PFSK-1 (cell line): ENCODE measurements around the gene BPI.

Source experiments
- FOXP2 ChIP-seq: optimal IDR thresholded peaks from 2 replicates; pipeline ENCODE3; 2011; ENCODE audit warnings: borderline replicate concordance, control low read depth, inconsistent platforms; ENCODE audit not compliant: insufficient read depth; ENCODE audit errors: extremely low read length, extremely low read depth
- POLR2AphosphoS5 ChIP-seq: IDR thresholded peaks from 2 replicates; pipeline ENCODE4 v1.6.1; 2012; ENCODE audit warnings: low read depth, mild to moderate bottlenecking, control low read depth, low read length, moderate library complexity
- SIN3A ChIP-seq: IDR thresholded peaks from 2 replicates; pipeline ENCODE4 v1.6.1; 2012; ENCODE audit warnings: mild to moderate bottlenecking, low read length, moderate library complexity, borderline replicate concordance; ENCODE audit not compliant: insufficient read depth
- TAF1 ChIP-seq: IDR thresholded peaks from 2 replicates; pipeline ENCODE4 v1.6.1; 2012; ENCODE audit warnings: low read length, control low read depth, borderline replicate concordance; ENCODE audit not compliant: insufficient read depth
- TF ChIP-seq, protein P1 (sequence below), 2 experiments: IDR thresholded peaks; 2 replicates each; pipeline versions ENCODE4 v1.6.1 to v1.8.0; 2011 to 2012; ENCODE audit warnings: low read depth in 2 of 2, low read length in 2 of 2, control low read depth in 1 of 2, inconsistent platforms in 1 of 2, mild to moderate bottlenecking in 1 of 2, moderate library complexity in 1 of 2; ENCODE audit not compliant: insufficient read depth in 1 of 2

Gene BPI

DNA sequence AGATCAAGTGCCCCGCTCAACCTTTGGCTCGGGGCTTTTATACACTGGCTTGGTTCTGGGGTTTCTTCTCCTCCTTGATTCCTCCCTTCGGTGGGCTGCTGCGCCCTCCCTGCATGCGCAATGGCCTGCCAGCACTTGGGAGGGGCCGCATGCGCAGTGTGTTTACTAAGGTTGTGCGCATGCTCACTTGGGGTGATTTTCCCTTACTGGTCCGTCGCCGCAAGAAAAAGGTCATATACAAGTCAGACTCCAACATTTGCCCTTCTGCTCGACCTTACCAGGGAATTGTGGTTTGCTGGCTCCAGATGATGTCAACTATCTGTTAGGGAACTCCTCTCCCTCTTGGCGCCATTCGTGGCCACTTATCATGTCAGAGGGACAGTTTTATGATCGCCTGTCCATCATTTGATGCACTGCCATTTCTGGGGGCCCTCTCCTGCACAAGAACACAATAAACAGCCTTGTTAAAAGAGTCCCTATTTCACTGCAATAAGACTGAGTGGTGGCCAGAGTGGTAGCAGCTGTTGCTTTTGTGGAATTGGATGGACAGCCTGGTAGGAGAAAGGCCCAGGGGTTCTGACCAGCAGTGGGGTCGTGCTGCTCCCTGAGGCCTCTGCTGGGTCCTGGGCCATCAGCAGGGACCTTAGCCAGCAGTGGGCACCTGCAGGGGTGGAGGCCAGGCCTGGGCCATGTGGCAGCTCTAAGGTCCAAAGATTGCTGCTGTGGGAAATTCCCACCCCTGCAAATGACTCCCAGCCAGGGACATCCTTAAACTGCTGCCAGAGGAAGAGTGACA, 39.6 kb downstream of the BPI start:
- no peak for TF ChIP-seq SIN3A
- TF ChIP-seq, protein P1, sequence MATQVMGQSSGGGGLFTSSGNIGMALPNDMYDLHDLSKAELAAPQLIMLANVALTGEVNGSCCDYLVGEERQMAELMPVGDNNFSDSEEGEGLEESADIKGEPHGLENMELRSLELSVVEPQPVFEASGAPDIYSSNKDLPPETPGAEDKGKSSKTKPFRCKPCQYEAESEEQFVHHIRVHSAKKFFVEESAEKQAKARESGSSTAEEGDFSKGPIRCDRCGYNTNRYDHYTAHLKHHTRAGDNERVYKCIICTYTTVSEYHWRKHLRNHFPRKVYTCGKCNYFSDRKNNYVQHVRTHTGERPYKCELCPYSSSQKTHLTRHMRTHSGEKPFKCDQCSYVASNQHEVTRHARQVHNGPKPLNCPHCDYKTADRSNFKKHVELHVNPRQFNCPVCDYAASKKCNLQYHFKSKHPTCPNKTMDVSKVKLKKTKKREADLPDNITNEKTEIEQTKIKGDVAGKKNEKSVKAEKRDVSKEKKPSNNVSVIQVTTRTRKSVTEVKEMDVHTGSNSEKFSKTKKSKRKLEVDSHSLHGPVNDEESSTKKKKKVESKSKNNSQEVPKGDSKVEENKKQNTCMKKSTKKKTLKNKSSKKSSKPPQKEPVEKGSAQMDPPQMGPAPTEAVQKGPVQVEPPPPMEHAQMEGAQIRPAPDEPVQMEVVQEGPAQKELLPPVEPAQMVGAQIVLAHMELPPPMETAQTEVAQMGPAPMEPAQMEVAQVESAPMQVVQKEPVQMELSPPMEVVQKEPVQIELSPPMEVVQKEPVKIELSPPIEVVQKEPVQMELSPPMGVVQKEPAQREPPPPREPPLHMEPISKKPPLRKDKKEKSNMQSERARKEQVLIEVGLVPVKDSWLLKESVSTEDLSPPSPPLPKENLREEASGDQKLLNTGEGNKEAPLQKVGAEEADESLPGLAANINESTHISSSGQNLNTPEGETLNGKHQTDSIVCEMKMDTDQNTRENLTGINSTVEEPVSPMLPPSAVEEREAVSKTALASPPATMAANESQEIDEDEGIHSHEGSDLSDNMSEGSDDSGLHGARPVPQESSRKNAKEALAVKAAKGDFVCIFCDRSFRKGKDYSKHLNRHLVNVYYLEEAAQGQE (IDR thresholded peaks at IDR 0.05; ENCODE audit: insufficient read depth in 1 of 2, low read depth in 2 of 2, low read length in 2 of 2) = no peak
- no peak for TF ChIP-seq POLR2AphosphoS5
- TF ChIP-seq TAF1 = no peak
- TF ChIP-seq FOXP2 = no peak

GRCh38 chr20:38344107-38344701, 40.2 kb downstream of the BPI start:
- TF ChIP-seq, protein P1 (IDR thresholded peaks at IDR 0.05; ENCODE audit: insufficient read depth in 1 of 2, low read depth in 2 of 2, low read length in 2 of 2) = no peak
- TF ChIP-seq SIN3A (no peak), POLR2AphosphoS5 (no peak), FOXP2 (no peak), TAF1 (no peak)

- no peak for TF ChIP-seq SIN3A
- TF ChIP-seq POLR2AphosphoS5 = no peak
- TF ChIP-seq, protein P1 (IDR thresholded peaks at IDR 0.05; ENCODE audit: insufficient read depth in 1 of 2, low read depth in 2 of 2, low read length in 2 of 2) = no peak
- no peak for TF ChIP-seq FOXP2
- no peak for TF ChIP-seq TAF1
Observed at GRCh38 chr20:38345643-38346042, 41.7 kb downstream of the BPI start.

DNA sequence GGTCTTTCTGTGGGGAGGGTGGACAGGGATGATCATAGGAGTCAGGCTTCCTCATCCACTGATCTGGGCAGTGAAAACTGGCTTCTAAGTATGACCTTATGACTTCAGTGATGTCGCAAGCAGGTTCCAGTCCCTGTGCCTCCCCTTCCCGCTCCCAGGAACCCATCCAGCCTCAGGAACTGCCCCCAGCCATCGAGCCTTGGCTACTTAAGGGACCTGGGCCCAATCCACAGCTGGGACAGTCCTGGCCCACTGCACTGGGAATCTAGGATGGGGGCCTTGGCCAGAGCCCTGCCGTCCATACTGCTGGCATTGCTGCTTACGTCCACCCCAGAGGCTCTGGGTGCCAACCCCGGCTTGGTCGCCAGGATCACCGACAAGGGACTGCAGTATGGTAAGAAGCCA, 42.3 kb downstream of the BPI start, which contains the start of gene LBP:
Gene LBP, plus strand, starts transcription at position 236 of the 405 bp plus-strand sequence. Its CDS starts 35 bp downstream, at position 271.
- no peak for TF ChIP-seq FOXP2
- TF ChIP-seq TAF1 = no peak
- TF ChIP-seq POLR2AphosphoS5 = no peak
- TF ChIP-seq, protein P1 (IDR thresholded peaks at IDR 0.05; ENCODE audit: insufficient read depth in 1 of 2, low read depth in 2 of 2, low read length in 2 of 2) = no peak
- TF ChIP-seq SIN3A = no peak
